H9 (cell line): Measurements from ENCODE around the gene SLC36A3. TPM values are rescaled to one million over a fixed set of nuclear protein-coding genes. Genes with fewer than 3 reads are reported as not detected.

Experiments used
- DNase-seq: peaks from one replicate; pipeline ENCODE4 v3.0.0-alpha.2; 2017
- H2AFZ ChIP-seq: one replicate; pipeline ENCODE4 v1.6.1; 2013; ENCODE audit warnings: mild to moderate bottlenecking, low read length, control low read depth, moderate library complexity
- H2AK5ac ChIP-seq: 2 replicates; pipeline ENCODE4 v1.6.1; 2013; ENCODE audit warnings: low read length, control low read depth, mixed read lengths; ENCODE audit not compliant: insufficient read length
- H2BK120ac ChIP-seq: one replicate; pipeline ENCODE4 v1.6.1; 2013; ENCODE audit warnings: low read depth, mild to moderate bottlenecking, low read length, control low read depth, inconsistent platforms; ENCODE audit not compliant: poor library complexity, severe bottlenecking
- H2BK12ac ChIP-seq: 2 replicates; pipeline ENCODE4 v1.6.1; 2013; ENCODE audit warnings: low read length, control low read depth, mixed read lengths, low read depth; ENCODE audit not compliant: insufficient read length
- H2BK15ac ChIP-seq: 2 replicates; pipeline ENCODE4 v1.6.1; 2013; ENCODE audit warnings: low read depth, low read length, control low read depth
- H2BK20ac ChIP-seq: one replicate; pipeline ENCODE4 v1.6.1; 2013; ENCODE audit warnings: low read depth, mild to moderate bottlenecking, low read length, control low read depth, inconsistent platforms; ENCODE audit not compliant: poor library complexity, severe bottlenecking
- H2BK5ac ChIP-seq: 2 replicates; pipeline ENCODE4 v1.6.1; 2013; ENCODE audit warnings: low read length, control low read depth, mixed read lengths; ENCODE audit not compliant: insufficient read length
- H3K14ac ChIP-seq: 2 replicates; pipeline ENCODE4 v1.6.1; 2013; ENCODE audit warnings: low read length, control low read depth; ENCODE audit not compliant: insufficient read depth
- H3K18ac ChIP-seq: 2 replicates; pipeline ENCODE4 v1.6.1; 2013; ENCODE audit warnings: low read depth, mild to moderate bottlenecking, mixed read lengths, low read length, control low read depth; ENCODE audit not compliant: insufficient read length
- H3K23ac ChIP-seq: 2 replicates; pipeline ENCODE4 v1.6.1; 2013; ENCODE audit warnings: low read length, control low read depth, mixed read lengths, low read depth; ENCODE audit not compliant: insufficient read length
- H3K23me2 ChIP-seq: 2 replicates; pipeline ENCODE4 v1.6.1; 2013; ENCODE audit warnings: low read depth, mild to moderate bottlenecking, mixed read lengths, low read length, control low read depth; ENCODE audit not compliant: insufficient read length, poor library complexity, severe bottlenecking
- H3K27ac ChIP-seq: 2 replicates; pipeline ENCODE4 v1.5.1; 2013; ENCODE audit warnings: low read length, control low read depth, mixed read lengths, low read depth; ENCODE audit not compliant: insufficient read length
- H3K27me3 ChIP-seq: 2 replicates; pipeline ENCODE4 v1.6.1; 2013; ENCODE audit warnings: low read length, control low read depth, inconsistent platforms; ENCODE audit not compliant: insufficient read depth
- H3K4ac ChIP-seq: 2 replicates; pipeline ENCODE4 v1.6.1; 2013; ENCODE audit warnings: low read depth, mild to moderate bottlenecking, control low read depth, inconsistent platforms, low read length, moderate library complexity
- H3K4me1 ChIP-seq: 2 replicates; pipeline ENCODE4 v1.6.1; 2013; ENCODE audit warnings: low read length, control low read depth, inconsistent platforms; ENCODE audit not compliant: insufficient read depth
- H3K4me2 ChIP-seq: 2 replicates; pipeline ENCODE4 v1.6.1; 2013; ENCODE audit warnings: low read length, control low read depth, mixed read lengths; ENCODE audit not compliant: insufficient read length, insufficient read depth
- H3K56ac ChIP-seq: 2 replicates; pipeline ENCODE4 v1.6.1; 2013; ENCODE audit warnings: low read depth, mild to moderate bottlenecking, mixed read lengths, low read length, control low read depth; ENCODE audit not compliant: insufficient read length
- H3K79me1 ChIP-seq: 2 replicates; pipeline ENCODE4 v1.6.1; 2013; ENCODE audit warnings: low read depth, mild to moderate bottlenecking, moderate library complexity, low read length, control low read depth, inconsistent platforms; ENCODE audit not compliant: insufficient read depth, poor library complexity, severe bottlenecking
- H3K79me2 ChIP-seq: 2 replicates; pipeline ENCODE4 v1.6.1; 2013; ENCODE audit warnings: low read length, control low read depth, inconsistent platforms; ENCODE audit not compliant: insufficient read depth
- H3K9ac ChIP-seq: 2 replicates; pipeline ENCODE4 v1.6.1; 2013; ENCODE audit warnings: low read length, control low read depth, mixed read lengths; ENCODE audit not compliant: insufficient read length; ENCODE audit errors: extremely low read depth
- H3K9me3 ChIP-seq: one replicate; pipeline ENCODE4 v1.6.1; 2013; ENCODE audit warnings: low read depth, low read length, inconsistent platforms; ENCODE audit not compliant: control insufficient read depth
- H3T11ph ChIP-seq: one replicate; pipeline ENCODE4 v1.6.1; 2013; ENCODE audit warnings: mild to moderate bottlenecking, low read length, control low read depth, inconsistent platforms
- H4K20me1 ChIP-seq: one replicate; pipeline ENCODE4 v1.6.1; 2013; ENCODE audit not compliant: control insufficient read depth, insufficient read length, insufficient read depth
- H4K5ac ChIP-seq: 2 replicates; pipeline ENCODE4 v1.6.1; 2013; ENCODE audit warnings: low read depth, mild to moderate bottlenecking, mixed read lengths, low read length, control low read depth; ENCODE audit not compliant: insufficient read length
- H4K8ac ChIP-seq: replicated peaks from 2 replicates; pipeline ENCODE4 v1.6.1; 2013; ENCODE audit warnings: low read length, control low read depth, mixed read lengths, low read depth; ENCODE audit not compliant: insufficient read length
- H4K91ac ChIP-seq: 2 replicates; pipeline ENCODE4 v1.6.1; 2013; ENCODE audit warnings: low read depth, mild to moderate bottlenecking, moderate library complexity, mixed read lengths, low read length, control low read depth; ENCODE audit not compliant: insufficient read length
- H3K27ac Mint-ChIP-seq, 3 experiments: 2 replicates in 2 of 3; 3 replicates in 1 of 3; pipeline ENCODE4 v1.8.0; 2020 to 2021; ENCODE audit warnings: mixed read lengths in 3 of 3, mild to moderate bottlenecking in 1 of 3, moderate library complexity in 1 of 3
- H3K27me3 Mint-ChIP-seq: 2 replicates; pipeline ENCODE4 v1.8.0; 2021; ENCODE audit warnings: low read depth, mild to moderate bottlenecking, moderate library complexity, mixed read lengths
- H3K36me3 Mint-ChIP-seq, 3 experiments: 2 replicates in 2 of 3; 3 replicates in 1 of 3; pipeline ENCODE4 v1.8.0; 2020 to 2021; ENCODE audit warnings: low read depth in 3 of 3, mixed read lengths in 3 of 3; ENCODE audit not compliant: insufficient read depth in 1 of 3
- H3K4me1 Mint-ChIP-seq, 2 experiments: 2 replicates each; pipeline ENCODE4 v1.8.0; 2020; ENCODE audit warnings: mixed read lengths in 2 of 2
- H3K4me3 Mint-ChIP-seq, 2 experiments: 2 replicates in 1 of 2; 3 replicates in 1 of 2; pipeline ENCODE4 v1.8.0; 2020 to 2021; ENCODE audit warnings: mild to moderate bottlenecking in 2 of 2, mixed read lengths in 2 of 2, moderate library complexity in 1 of 2
- H3K9me3 Mint-ChIP-seq, 2 experiments: 2 replicates in 1 of 2; 3 replicates in 1 of 2; pipeline ENCODE4 v1.8.0; 2020; ENCODE audit warnings: mild to moderate bottlenecking in 2 of 2, mixed read lengths in 2 of 2, moderate library complexity in 1 of 2
- WGBS: extraction: QIAGEN DNeasy Blood & Tissue Kit; methylation state at CpG from one replicate; pipeline ENCODE4 v1.1.7; 2013; ENCODE audit warnings: missing lambda C conversion rate, low lambda C conversion rate, mixed read lengths; ENCODE audit not compliant: insufficient read length; ENCODE audit errors: extremely low coverage; 5-methylcytosine and 5-hydroxymethylcytosine counted together
- total RNA-seq: library from RNA; stranded (reverse); gene quantifications from 2 replicates; pipeline ENCODE4 v1.2.1, GENCODE V29; 2021
- TF ChIP-seq, protein P1 (sequence below): fragments of 200-600 bp; sonication (generic); conservative IDR thresholded peaks from 3 replicates; pipeline ENCODE4 v1.8.0; 2021; ENCODE audit warnings: antibody characterized with exemption, mild to moderate bottlenecking

The SLC36A3 gene
- total RNA-seq, 1 experiment from 2014 or later: not detected

DNA sequence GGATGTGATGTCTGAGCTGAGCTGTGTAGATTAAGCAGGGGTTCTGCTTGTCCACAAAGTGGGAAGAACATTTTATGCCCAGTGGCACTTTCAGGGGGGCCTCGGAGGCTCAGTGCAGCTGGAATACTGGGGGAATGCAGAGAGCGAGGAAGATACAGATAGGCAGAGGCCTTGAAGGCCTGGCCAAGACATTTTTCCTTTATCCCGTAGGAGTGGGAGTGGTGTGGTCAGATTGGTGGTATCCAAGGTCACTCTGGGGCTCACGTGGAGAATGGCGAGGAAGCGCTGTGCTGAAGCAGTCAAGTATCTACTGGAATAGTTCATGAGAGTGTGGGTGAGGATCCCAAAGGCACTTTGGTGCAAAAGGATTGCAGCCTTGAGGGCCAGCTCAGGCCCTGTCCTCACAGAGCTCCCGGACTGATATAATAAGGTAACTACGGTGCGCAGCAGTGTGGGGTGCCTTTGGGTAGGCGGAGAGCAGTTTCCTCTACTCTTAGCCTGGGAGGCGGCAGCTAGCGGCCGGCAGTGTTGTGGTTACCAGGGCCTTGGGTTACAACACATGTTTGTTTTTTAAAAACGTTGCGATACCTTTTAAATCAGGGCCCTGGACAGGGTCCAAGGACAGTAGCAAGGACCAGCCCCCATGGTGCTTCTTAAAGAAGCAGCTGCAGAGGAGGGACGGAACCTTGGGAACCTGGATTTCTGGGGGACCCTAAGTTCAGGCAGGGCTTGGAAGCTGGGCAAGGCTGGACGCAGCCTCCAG, 68.9 kb downstream of the SLC36A3 start:
- Histone ChIP-seq H3K4ac (no peak overlapping the region), H3K9me3 (no peaks in the 10 kb centered on the region), H3K18ac (no peak overlapping the region), H3K27ac (no peak overlapping the region), H3K23me2 (no peaks in the 10 kb centered on the region), H4K91ac (no peak overlapping the region), H3K79me2 (no peaks in the 10 kb centered on the region), H4K8ac (no peak overlapping the region), H3K23ac (no peak overlapping the region), H3T11ph (no peak overlapping the region), H3K9ac (no peak overlapping the region), H2BK20ac (no peak overlapping the region), H3K4me1 (no peaks in the 10 kb centered on the region; the same call in 1 of the 2 replicates), H3K79me1 (no peaks in the 10 kb centered on the region), H2AFZ (no peak overlapping the region), H3K4me2 (no peak overlapping the region), H3K14ac (no peak overlapping the region), H2AK5ac (no peak overlapping the region), H3K56ac (no peak overlapping the region), H2BK120ac (no peak overlapping the region), H4K20me1 (no peaks in the 10 kb centered on the region), H2BK12ac (no peak overlapping the region), H2BK15ac (no peak overlapping the region), H3K27me3 (no peaks in the 10 kb centered on the region), H2BK5ac (no peak overlapping the region), H4K5ac (no peak overlapping the region)
- no peaks in the 10 kb centered on the region for H3K36me3 Mint-ChIP-seq
- no peak overlapping the region for H3K27ac Mint-ChIP-seq
- no peak overlapping the region for H3K4me3 Mint-ChIP-seq
- H3K9me3 Mint-ChIP-seq: no peaks in the 10 kb centered on the region
- no CpG with 5 or more reads among the region's 17 CpGs for WGBS
- H3K4me1 Mint-ChIP-seq: peaks cover 8 to 18% of the 10 kb centered on the region in 2 experiments
- peaks cover 5% of the 10 kb centered on the region; the same call in 1 of the 2 replicates for H3K27me3 Mint-ChIP-seq
- TF ChIP-seq, protein P1, sequence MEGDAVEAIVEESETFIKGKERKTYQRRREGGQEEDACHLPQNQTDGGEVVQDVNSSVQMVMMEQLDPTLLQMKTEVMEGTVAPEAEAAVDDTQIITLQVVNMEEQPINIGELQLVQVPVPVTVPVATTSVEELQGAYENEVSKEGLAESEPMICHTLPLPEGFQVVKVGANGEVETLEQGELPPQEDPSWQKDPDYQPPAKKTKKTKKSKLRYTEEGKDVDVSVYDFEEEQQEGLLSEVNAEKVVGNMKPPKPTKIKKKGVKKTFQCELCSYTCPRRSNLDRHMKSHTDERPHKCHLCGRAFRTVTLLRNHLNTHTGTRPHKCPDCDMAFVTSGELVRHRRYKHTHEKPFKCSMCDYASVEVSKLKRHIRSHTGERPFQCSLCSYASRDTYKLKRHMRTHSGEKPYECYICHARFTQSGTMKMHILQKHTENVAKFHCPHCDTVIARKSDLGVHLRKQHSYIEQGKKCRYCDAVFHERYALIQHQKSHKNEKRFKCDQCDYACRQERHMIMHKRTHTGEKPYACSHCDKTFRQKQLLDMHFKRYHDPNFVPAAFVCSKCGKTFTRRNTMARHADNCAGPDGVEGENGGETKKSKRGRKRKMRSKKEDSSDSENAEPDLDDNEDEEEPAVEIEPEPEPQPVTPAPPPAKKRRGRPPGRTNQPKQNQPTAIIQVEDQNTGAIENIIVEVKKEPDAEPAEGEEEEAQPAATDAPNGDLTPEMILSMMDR: no peak
- DNase-seq: no peak
